Measurements from ENCODE around the gene MAPKAP1. TPM values are rescaled to one million over a fixed set of nuclear protein-coding genes. Genes with fewer than 3 reads are reported as not detected.

MAPKAP1 gene
- total RNA-seq, 1 donor from 2014 or later = 63.4 TPM

GRCh38 chr9:125393426-125393825, 313.6 kb downstream of the MAPKAP1 start:
- DNase-seq (ENCODE audit: low spot score) = no peak

GRCh38 chr9:125391704-125392103, 315.3 kb downstream of the MAPKAP1 start:
- DNase-seq (ENCODE audit: low spot score) = no peak

- DNase-seq (ENCODE audit: low spot score) = no peak
Observed at GRCh38 chr9:125388978-125389377, 318.0 kb downstream of the MAPKAP1 start.

- no peak for DNase-seq (ENCODE audit: low spot score)
Observed at GRCh38 chr9:125387861-125388524, 319.0 kb downstream of the MAPKAP1 start.

Other genes starting within 250 kb of the MAPKAP1 start
- 57.7 TPM for gene PBX3, start 40.2 kb upstream of the MAPKAP1 start, total RNA-seq